ENCODE measurements around the gene ZNF431. TPM values are rescaled to one million over a fixed set of nuclear protein-coding genes. Genes with fewer than 3 reads are reported as not detected.
"Not testable (repeated sequence)": the region's sequence is repeated elsewhere in the genome, so short reads cannot be mapped to it uniquely, and the experiment has no call there.

The ZNF431 gene
- total and polyA plus RNA-seq, 2 of the 8 experiments (the other 6 are each of a cell fraction or from before 2014, with no cell fraction given): 6.7 to 43.2 TPM

DNA sequence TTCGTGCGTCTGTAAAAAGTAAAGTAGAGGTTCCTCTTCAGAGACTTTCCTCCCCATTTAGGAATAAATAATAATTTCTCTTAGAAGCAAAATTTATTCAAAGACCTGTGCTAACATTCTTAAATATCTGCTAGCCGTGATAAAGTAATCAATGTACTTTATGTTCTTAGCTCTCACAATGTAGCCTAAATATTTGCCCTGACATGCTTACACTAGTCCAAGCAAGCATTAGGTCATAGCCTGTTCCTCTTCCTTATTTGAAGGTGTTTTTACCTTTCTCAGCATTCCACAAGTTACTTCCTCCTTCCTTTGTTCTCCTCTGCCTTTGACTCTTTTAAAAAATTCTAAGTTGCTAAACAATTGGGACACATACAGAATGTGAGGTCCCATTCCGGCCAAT, 94.9 kb downstream of the ZNF431 start:
- not testable (repeated sequence) for H3K79me1 ChIP-seq (ENCODE audit: low read depth, low read length); H3K36me3 ChIP-seq (ENCODE audit: control insufficient read depth in 2 of 4, insufficient read depth in 4 of 4, low read length in 3 of 4); H2AK5ac ChIP-seq (ENCODE audit: low read depth, low read length); H3K23ac ChIP-seq (ENCODE audit: insufficient read length); H3K4me3 ChIP-seq (ENCODE audit: extremely low read depth in 1 of 4, insufficient read depth in 2 of 4, low read depth in 3 of 4, low read length in 4 of 4); H4K5ac ChIP-seq (ENCODE audit: insufficient read length, low read depth, low read length); H3K27ac ChIP-seq (ENCODE audit: low read depth, low read length); DNase-seq (ENCODE audit: low read depth in 1 of 2, low spot score in 2 of 2); H2BK15ac ChIP-seq (ENCODE audit: low read length); H3K23me2 ChIP-seq (ENCODE audit: low read depth, low read length); H2AFZ ChIP-seq (ENCODE audit: low read length); H3K9ac ChIP-seq (replicated peaks in 1 of 4; ENCODE audit: extremely low read depth in 1 of 4, low read depth in 3 of 4, low read length in 3 of 4); FAIRE-seq; H3K14ac ChIP-seq (ENCODE audit: insufficient read length); H3K4me2 ChIP-seq (ENCODE audit: insufficient read depth in 1 of 2, low read depth in 2 of 2, low read length in 2 of 2); H3K4ac ChIP-seq (replicated peaks; ENCODE audit: insufficient read length, low read depth, low read length); H3K4me1 ChIP-seq (replicated peaks in 1 of 4; ENCODE audit: control insufficient read depth in 3 of 4, insufficient read depth in 4 of 4, low read length in 3 of 4); H3K18ac ChIP-seq (ENCODE audit: extremely low read depth, low read length); H4K20me1 ChIP-seq (replicated peaks in 1 of 2; ENCODE audit: control insufficient read depth in 1 of 2, insufficient read depth in 2 of 2, low read length in 2 of 2); H2BK12ac ChIP-seq (ENCODE audit: low read depth, low read length); H4K91ac ChIP-seq (replicated peaks; ENCODE audit: insufficient read length, low read length); H2BK5ac ChIP-seq (ENCODE audit: low read depth, low read length); H3K9me3 ChIP-seq (ENCODE audit: insufficient read depth in 2 of 2, low read depth in 1 of 2, low read length in 1 of 2); H2BK20ac ChIP-seq (ENCODE audit: low read length); H2BK120ac ChIP-seq (replicated peaks; ENCODE audit: low read depth, low read length); H3K79me2 ChIP-seq (ENCODE audit: control insufficient read depth in 1 of 2, insufficient read depth in 2 of 2, low read length in 2 of 2); H3K56ac ChIP-seq (replicated peaks; ENCODE audit: insufficient read length, low read depth, low read length); H4K8ac ChIP-seq (ENCODE audit: extremely low read depth, insufficient read depth, low read length); H3K27me3 ChIP-seq (replicated peaks in 1 of 4; ENCODE audit: control insufficient read depth in 3 of 4, extremely low read depth in 1 of 4, insufficient read depth in 3 of 4, low read length in 3 of 4)
- ChIA-PET POLR2A (ENCODE audit: partially characterized antibody) (interaction anchor here (1.4 kb wide), 1 partner anchor 14 kb away, joined by 5 read pairs; no protein-coding TSS in a partner anchor), CTCF (ENCODE audit: partially characterized antibody) (interaction anchor here (0.8 to 1.0 kb wide), 2 partner anchors 19 to 23 kb away, joined by 3 read pairs; no protein-coding TSS in a partner anchor)
- 90% methylated on average over 4 of the region's 4 CpGs; no CpG with 5 or more reads in 1 of the 2 experiments for WGBS, 2 experiments (ENCODE audit: extremely low coverage in 1 of 2, insufficient coverage in 1 of 2, insufficient read length in 1 of 2, insufficient replicate concordance in 2 of 2, low coverage in 1 of 2, low lambda C conversion rate in 2 of 2, missing lambda C conversion rate in 1 of 2)
